HG03342 (cell line): ENCODE results near the gene APMAP.

Experiments used
- ATAC-seq: cut with Tn5 transposase; IDR thresholded peaks from one replicate; pipeline ENCODE4 v1.9.1; 2021; ENCODE audit warnings: mild to moderate bottlenecking, moderate library complexity; ENCODE audit not compliant: unreplicated experiment

APMAP gene

DNA sequence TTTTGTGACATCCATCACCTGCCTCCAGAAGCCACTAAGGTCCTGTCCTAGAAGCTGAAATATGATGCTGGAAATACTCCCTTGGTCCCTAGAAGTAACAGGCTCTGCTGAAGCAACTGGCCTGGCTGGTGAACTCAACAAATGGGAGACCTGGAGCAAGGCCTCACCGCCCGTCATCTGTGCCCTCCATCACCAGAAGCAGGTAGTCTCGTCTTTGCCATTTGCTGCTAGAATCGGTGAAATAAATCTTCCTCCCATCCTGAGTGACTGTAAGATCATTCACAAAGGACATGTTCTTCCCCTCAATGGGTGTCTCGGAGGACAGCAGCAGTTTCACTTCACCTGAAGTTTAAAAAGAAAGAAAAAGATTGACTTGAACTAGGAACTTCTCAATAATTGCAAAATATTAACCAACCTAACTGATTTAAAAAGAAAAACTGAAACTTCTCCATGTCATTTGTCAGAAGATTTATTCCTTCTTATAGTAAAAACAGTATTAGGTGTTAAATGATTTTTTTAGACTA lies 22.5 kb downstream of the APMAP start:
- no peak for ATAC-seq

DNA sequence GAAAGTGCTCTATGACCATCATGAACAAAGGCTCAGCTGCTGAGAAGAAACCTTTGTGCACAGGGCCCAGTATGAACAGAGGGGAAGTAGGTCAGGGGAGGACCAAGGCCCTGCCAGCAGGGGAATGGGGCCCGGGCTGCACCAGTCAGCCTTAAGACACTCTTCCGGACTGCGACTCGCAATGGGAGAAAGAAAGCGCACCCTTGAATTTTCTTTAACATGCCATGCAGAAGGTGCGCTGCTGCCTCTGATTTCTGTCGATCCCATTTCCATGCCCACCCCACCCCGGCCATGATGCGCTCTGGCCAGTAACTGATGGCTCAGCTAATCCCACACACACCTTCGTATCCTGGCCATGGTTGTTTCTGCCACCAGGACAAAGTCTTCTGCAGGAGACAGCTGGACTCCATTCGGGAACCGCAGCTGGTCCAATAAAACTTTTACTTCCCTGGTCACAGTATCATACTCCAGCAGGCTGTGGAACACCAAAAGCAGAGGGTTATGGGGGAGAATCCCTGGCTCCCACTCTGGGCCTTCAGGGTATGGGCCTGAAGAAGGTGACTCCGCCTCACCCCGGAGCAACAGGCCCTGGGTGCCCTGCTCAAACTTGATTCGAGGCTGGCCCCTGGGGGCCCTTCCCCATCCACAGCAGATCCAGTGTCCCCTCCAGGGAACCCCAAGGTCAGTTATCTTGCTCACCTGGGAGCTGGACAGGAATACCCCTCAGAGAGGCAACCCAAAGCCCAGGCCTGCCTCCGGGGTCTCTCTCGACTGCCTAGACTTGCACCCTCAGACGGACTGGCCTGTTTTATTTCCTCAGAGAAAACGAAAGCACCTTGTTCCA lies 23.1 kb downstream of the APMAP start:
- no peak for ATAC-seq

DNA sequence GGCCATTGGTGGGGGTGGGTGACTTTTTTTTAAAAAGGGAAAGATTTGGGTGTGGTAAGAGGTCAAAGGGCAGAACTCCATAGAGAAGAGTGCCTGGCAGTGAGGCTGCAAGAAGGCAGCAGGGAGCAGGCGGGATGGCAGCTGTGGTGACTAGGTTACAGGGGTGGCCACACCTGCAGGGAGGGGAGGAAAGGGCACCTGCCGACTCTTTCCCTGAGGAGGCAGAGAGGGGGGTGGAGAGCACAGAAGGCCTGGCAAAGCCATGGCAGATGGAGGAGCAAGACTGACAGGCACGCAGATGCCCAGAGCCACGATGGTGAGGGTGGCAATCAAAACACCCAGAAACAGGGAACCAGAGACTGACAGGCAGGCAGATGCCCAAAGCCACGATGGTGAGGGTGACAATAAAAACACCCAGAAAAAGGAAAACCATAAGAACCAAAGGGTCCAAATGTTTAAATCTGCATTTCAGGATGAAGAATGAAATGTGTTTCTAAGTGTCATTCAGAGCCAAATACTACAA lies 24.2 kb downstream of the APMAP start:
- no peak for ATAC-seq

DNA sequence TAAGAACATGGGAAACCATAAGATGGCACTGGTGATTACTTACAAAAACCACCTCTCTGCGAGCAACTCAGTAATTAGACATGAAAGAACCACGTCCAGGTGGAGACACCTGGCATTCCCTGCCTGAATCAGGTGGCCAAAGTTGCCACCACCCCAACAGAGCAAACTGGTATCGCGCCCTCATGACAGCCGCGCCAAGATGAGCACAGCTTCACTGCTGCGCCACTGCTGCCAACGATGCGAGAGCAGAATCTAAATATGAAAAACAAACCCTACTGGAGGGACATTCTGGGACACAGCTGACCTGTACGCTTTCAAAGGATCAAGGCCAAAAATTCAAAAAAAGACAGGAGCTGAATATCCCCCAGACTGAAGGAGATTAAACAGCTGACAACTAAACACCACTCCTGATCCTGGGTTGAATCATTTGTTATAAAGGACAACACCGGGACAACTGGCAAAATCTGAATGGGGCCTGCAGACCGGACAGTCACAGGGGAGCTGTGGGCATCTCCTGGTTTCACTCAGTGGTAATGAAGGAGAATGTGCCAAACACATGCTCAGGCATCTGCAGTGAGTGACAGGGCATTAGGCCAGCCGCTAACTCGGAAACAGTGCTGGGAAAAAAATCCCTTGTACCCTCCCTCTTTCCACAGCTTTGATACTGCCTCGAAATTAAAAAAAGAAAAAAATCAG lies 26.1 kb downstream of the APMAP start:
- ATAC-seq, result no peak

DNA sequence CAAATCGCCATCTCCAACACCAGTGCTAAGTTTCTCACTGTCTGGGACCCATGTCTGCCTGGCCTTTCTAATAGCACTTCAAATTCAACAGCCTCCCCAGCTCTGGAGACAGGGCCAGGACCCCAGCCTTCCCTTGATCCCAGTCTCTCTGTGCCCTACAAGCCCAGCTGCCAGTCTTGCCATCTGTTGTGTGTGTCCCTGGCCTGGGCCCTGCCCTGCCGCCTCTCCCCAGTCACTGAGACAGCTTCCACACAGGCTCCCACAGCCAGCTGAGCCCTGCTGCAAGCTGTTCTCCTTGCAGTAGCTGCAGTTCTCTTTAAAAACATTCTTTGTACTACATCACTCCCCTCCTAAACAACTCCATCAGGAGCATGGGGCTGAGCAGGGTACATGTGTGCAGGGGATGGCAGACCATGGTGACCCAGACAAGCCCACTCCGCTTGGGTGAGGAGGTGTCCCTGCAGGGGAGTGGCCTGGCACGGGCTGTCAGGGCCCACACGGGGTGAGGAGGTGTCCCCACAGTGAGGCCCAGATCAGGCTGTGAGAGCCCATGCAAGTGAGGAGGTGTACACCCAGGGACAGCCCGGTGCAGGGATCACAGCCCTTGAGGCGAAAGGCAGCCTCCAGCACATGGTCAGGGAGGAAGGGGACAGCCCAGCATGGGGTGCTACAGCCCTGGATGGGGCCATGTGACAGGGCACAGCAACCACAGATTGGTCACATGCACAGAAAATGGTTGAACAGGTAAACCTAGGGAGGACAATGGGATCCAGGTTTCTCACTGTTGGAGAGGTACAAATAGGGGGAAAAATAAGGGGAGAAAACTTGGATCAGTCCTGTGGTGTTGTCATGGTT lies 27.3 kb downstream of the APMAP start:
- ATAC-seq, result no peak

DNA sequence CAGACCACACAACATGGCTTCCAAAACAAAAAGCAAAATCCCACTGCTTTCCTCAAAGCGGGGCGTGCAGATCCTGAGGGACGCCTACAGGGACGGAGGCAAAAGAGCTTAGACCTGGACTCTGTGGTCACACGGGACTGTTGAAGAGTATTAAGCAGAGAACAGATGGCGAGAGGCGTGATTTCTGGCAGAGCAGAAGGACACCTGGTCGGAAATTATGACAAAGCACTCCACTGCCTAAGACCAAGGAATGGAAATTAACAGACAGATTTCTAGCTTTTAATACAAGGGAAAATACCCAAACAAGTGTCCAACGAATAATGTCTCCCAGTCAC lies 28.1 kb downstream of the APMAP start:
- ATAC-seq, result no peak

DNA sequence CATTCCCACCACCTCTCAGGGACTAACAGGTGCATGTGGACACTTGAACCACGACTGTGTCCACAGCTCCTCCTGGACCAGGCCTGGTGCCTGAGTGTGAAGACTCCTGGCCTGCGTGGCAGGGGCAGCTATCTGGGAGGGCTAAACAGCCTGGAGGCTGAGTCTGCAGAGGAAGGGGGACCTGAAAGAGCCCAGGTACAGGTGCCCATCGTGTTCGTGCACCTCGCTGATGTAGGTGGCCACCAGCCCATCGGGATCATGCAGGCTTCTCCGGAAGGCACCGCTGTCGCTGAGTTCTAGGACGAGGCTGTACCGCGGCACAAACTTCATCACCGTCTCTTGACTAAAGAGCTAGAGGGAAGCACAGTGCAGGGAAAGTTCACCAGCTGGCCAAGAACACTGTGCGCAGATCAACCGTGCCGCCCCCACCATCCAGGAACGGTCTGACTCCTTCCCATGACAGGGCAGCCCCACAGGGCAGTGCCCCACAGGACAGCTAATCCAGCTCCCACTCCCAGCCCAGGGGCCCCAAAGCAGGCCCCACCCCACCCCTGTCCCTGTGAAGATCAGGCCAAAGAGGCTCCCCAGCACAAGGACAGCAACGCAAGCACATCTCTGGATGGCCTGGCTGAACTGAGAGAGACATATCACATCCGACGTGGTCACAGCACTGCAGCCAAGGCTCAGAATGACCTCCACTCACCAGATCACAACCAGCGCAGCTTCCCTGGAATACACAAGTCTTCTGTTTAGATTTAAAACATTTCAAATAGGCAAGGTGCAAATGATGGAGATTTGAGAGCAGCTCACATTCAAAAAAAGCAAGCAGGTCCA lies 28.7 kb downstream of the APMAP start:
- no peak for ATAC-seq

DNA sequence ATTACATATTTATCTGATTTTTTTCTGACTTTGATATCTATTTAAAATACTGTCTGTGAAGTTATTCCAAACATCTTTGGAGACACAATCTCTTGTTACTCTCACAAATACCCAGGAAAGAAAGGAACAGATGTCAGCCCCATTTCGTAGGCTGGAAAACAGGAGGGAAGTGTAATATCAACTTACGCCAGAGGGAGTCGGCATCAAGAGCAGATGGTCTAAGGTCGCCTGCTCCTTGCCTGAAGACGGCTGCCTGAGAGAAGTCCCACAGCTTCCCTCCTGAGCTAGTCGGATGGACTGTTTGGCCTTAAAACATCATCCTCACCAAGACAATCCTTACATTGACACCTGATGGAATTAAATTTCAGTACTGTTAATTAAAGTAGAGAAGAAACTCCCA lies 30.0 kb downstream of the APMAP start:
- ATAC-seq, result no peak

DNA sequence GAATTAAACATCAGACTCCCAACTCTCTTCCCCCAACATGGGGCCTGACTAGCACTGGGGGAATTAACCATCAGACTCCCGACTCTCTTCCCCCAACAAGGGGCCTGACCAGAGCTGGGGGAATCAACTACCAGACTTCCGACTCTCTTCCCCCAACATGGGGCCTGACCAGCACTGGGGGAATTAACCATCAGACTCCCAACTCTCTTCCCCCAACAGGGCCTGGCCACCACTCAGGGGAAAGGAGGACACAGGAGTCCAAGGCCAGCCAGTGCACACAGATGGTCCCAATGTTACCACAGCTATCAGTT lies 30.4 kb downstream of the APMAP start:
- no peak for ATAC-seq

DNA sequence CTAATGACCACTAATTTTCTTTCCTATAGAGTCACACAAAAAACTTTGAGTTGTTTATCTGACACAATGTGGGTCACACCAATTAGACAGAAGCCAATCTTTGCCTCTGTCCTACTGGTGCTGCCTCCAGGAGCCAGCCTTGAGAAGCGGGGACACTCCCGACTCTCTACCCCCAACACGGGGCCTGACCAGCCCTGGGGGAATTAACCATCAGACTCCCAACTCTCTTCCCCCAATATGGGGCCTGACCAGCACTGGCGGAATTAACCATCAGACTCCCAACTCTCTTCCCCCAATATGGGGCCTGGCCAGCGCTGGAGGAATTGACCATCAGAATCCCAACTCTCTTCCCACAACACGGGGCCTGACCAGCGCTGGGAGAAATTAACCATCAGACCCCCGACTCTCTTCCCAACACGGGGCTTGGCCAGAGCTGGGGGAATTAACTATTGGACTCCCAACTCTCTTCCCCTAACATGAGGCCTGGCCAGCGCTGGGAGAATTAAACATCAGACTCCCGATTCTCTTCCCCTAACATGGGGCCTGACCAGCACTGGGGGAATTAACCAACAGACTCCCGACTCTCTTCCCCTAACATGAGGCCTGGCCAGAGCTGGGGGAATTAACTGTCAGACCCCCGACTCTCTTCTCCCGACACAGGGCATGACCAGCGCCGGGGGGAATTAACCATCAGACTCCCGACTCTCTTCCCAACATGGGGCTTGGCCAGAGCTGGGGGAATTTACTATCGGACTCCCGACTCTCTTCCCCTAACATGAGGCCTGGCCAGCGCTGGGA lies 31.0 kb downstream of the APMAP start:
- ATAC-seq, result no peak

DNA sequence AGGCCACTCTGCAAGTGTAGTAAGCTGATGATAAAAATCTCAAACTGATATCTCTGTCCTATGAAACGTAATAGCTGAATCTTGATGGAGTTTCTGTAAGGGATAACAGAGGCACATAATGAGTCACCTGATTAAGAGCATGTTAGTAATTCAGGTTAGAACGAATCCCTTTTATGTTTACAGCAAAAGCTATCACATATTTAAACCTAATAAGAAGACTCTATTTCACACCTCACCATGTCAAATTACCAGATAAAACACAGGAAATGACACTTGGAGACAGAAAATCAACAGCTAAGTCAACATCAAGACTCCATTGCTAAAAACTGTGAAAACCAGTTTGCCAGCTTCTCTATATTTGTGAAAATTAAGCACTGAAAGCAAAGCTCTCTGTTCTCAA lies 31.7 kb downstream of the APMAP start:
- ATAC-seq, result no peak

DNA sequence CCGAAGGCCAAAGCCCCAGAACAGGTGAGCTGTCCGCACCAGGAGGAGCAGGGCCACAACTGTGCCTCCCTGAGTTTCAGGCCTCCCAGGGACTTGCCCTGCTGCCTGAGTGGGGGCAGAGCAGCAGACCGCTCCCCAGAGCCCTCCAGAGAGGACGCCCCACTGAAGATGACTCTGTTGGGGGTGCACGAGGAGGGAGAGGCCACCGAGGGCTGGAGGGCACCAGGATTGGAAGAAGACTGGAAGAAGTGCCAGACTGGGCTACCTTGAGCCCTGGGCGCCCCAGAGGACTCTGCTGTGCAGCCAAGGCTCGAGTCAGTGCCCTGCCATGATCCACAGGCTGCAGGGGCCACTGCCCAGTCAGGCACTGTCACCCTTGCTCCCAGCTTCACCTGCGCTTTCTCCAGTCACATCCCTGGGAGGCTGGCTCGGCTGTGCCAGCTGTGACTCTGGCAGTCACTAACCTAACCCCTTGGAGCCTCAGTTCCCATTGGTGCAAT lies 32.2 kb downstream of the APMAP start:
- no peak for ATAC-seq

DNA sequence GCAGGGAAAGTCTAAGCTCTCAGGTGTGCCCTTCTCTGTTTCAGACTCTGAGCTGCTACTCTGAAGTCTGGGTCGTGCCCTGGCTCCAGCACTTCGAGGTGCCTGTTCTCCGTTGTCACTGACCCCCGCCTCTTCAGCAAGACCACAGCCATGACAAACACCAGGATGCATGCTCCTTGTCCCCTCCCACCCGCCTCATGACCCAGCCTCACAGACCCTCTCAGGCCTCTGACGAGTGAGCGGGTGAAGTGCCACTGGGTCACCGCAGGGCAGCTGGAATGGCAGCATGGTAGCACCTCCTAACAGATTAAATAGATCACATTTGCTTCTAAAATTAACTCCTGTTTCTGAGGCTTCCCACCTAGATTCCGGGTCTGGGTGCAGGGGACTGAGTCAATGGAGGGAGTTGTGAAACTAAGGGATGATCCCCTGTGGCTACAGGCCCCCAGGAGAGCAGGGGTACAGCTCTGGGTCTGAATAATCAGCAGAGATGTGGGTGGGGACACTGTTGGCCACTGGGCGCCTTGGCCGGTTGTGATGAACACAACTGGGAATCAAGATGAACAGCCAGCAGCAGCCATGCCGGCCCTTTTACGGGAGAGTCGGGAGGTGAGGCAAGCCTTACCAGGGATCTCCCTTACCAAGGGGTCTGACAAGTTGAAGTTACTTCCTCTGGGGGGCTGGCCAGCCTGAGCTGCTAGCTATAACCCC lies 32.8 kb downstream of the APMAP start:
- ATAC-seq, result no peak

DNA sequence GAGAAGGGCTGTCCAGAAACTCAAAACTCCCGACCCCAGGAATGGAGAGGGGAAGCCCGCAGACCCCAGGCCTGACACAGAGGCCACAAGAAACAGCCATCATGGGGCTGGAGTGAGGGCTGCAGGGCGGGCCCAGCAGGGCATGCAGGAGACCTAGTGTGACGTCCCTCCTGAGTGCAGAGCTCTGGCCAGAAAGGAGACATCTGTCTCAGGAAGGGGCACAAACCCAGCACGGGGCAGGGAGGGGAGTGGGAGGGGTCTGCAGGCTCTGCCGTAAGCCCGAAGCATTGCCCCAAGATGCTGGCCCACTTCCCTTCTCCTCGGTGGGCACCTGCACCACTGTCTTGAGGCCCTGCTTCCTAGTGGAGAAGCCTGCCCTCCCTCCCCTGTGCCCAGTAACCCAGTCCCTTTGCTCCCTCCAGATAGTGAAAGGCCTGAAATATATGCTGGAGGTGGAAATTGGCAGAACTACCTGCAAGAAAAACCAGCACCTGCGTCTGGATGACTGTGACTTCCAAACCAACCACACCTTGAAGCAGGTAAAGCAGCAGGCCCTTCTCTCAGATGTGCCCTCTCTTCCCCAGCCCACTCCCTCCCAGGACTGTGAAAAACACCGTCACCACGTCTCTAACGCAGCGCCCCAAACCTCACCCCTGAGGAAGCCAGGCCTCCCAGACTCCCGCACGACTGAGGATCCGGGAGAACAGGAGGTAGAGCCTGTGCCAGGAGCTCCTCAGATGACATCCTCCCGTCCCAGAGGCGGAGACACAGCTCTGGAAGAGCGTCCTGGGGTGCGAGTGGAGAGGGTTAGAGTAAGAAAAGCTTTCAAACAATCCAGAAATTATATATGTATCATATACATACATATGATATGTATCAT lies 33.8 kb downstream of the APMAP start:
- no peak for ATAC-seq

DNA sequence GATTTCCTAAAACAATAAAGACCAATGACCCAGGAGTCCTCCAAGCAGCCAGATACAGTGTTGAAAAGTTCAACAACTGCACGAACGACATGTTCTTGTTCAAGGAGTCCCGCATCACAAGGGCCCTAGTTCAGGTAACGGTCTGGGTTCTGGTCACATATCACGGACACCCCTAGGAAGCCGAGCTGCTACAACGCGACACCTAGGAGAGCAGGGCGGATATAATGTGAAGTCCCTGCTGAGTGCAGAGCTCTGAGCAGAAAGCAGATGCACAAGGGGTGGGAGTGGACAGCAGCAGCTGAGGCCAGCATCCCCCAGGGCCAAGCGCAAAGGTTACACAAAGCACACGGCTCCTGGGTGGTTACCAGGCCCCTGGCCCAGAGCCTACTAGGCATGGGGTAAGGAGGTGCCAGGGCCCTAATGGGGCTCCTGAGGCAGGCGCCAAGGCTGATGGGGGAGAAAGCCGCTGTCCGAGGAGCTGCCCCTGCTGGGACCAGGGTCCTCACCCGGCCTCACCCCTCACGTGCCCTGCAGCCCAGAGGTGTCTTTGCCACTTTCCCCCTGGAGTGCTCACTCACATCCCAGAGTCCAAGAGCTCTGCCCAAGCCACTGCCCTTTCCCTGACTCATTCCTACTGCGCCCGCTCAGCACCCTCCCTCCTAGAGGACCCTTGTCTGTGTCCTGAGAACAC lies 35.1 kb downstream of the APMAP start:
- ATAC-seq, result no peak

DNA sequence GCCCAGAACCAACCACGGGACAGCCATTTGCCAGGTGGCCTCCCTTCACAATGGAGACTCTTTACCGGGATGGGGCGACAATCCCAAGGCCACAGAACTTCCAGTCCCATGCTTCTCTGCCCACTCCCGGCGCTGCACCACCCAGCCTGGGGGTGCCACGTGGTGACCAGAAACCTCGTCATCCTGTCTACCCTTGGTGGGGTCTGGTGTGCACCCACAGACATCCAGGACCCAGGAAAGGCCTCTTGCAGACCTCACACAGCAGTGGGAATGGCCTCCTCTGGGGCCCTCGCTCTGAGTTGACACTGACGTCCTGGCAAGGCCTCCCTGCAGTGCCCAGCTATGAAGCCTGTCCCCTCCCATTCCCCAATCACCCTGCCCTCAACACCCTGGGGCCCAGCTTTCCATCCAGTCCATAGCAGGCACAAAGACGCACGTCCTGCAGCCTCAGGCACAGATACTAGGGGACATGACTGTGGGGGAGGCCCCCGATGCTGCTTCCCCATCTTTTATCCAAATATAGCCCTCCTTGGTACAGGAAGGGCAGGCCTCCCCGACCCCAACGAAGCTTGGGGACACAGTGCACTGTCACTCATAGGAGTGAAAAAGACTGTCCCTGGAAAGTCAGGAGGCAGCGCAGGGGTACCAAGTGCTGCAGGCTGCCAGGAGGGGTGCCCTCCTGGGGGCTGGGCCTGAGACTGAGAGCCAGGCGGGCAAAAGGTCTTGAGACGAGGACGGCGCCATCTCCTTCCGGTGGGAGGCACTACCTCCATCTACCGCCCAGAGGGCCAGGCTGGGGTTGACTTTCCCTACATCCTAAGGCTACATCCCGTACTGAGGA lies 36.3 kb downstream of the APMAP start:
- ATAC-seq, result no peak
